ENCODE measurements around the gene NCOA1. TPM values are rescaled to one million over a fixed set of nuclear protein-coding genes. Genes with fewer than 3 reads are reported as not detected.

NCOA1 gene
- total and polyA plus RNA-seq, 2 of the 4 experiments (the other 2 are of a cell fraction): 6.7 to 11.3 TPM

GRCh38 chr2:24771061-24771460, 280.0 kb downstream of the NCOA1 start:
- intact Hi-C loops (cut with micrococcal nuclease): no loop called here
- TF ChIP-seq RCOR1 (IDR thresholded peaks at IDR 0.05; ENCODE audit: insufficient replicate concordance, low read length): no peak
- TF ChIP-seq MXI1 (IDR thresholded peaks at IDR 0.05; ENCODE audit: borderline replicate concordance, low read depth, low read length): no peak
- TF ChIP-seq NFE2L2 (IDR thresholded peaks at IDR 0.05; ENCODE audit: low read depth, low read length): no peak
- no peak for TF ChIP-seq ELK1 (IDR thresholded peaks at IDR 0.05; ENCODE audit: borderline replicate concordance, low read depth, low read length)
- TF ChIP-seq RFX5 (IDR thresholded peaks at IDR 0.05; ENCODE audit: low read depth, low read length): no peak
- TF ChIP-seq CEBPB (IDR thresholded peaks at IDR 0.05; ENCODE audit: low read depth, low read length): no peak
- TF ChIP-seq, protein P1, sequence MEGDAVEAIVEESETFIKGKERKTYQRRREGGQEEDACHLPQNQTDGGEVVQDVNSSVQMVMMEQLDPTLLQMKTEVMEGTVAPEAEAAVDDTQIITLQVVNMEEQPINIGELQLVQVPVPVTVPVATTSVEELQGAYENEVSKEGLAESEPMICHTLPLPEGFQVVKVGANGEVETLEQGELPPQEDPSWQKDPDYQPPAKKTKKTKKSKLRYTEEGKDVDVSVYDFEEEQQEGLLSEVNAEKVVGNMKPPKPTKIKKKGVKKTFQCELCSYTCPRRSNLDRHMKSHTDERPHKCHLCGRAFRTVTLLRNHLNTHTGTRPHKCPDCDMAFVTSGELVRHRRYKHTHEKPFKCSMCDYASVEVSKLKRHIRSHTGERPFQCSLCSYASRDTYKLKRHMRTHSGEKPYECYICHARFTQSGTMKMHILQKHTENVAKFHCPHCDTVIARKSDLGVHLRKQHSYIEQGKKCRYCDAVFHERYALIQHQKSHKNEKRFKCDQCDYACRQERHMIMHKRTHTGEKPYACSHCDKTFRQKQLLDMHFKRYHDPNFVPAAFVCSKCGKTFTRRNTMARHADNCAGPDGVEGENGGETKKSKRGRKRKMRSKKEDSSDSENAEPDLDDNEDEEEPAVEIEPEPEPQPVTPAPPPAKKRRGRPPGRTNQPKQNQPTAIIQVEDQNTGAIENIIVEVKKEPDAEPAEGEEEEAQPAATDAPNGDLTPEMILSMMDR (conservative IDR thresholded peaks at IDR 0.05; ENCODE audit: low read depth, low read length): no peak
- no peak for TF ChIP-seq MAFK (IDR thresholded peaks at IDR 0.05; ENCODE audit: low read depth, low read length)
- no peak for TF ChIP-seq MAZ (IDR thresholded peaks at IDR 0.05; ENCODE audit: borderline replicate concordance, low read depth, low read length)
- no peak for TF ChIP-seq RAD21 (IDR thresholded peaks at IDR 0.05; ENCODE audit: low read length)
- no peak for TF ChIP-seq SMC3 (IDR thresholded peaks at IDR 0.05; ENCODE audit: low read depth, low read length)
- no peak for TF ChIP-seq BHLHE40 (IDR thresholded peaks at IDR 0.05; ENCODE audit: low read depth, low read length)
- no peak for TF ChIP-seq CHD1 (IDR thresholded peaks at IDR 0.05; ENCODE audit: low read depth, low read length)
- TF ChIP-seq FOS (IDR thresholded peaks at IDR 0.05; ENCODE audit: low read depth, low read length): no peak
- no peak for TF ChIP-seq USF2 (IDR thresholded peaks at IDR 0.05; ENCODE audit: low read depth, low read length)
- no peak for TF ChIP-seq POLR2A (IDR thresholded peaks at IDR 0.05; ENCODE audit: low read depth, low read length)
- CTCF ChIA-PET: no interaction called here

More at GRCh38 chr2:24771061-24771460, 280.0 kb downstream of the NCOA1 start:
- Histone ChIP-seq H2BK15ac (ENCODE audit: low read depth, low read length) (no peak overlapping the region), H3K23ac (ENCODE audit: low read depth, low read length) (no peak overlapping the region), H3K27me3 (ENCODE audit: control insufficient read depth, insufficient read depth, low read length) (no peaks in the 10 kb centered on the region), H3K14ac (replicated peaks; ENCODE audit: low read depth, low read length) (no peak overlapping the region), H3K4me3 (ENCODE audit: insufficient read depth, low read depth, low read length) (no peak overlapping the region), H3K9me1 (ENCODE audit: insufficient read depth, low read length) (no peaks in the 10 kb centered on the region), H4K5ac (ENCODE audit: low read depth, low read length) (no peak overlapping the region), H4K20me1 (ENCODE audit: insufficient read depth, low read length) (no peaks in the 10 kb centered on the region), H2BK5ac (ENCODE audit: low read depth, low read length, poor library complexity, severe bottlenecking) (no peak overlapping the region), H2AK5ac (ENCODE audit: low read depth, low read length) (no peak overlapping the region), H3K9me3 (ENCODE audit: control insufficient read depth, insufficient read depth, low read length) (no peaks in the 10 kb centered on the region), H4K8ac (ENCODE audit: low read depth in 2 of 2, low read length in 2 of 2) (no peak overlapping the region), H2BK20ac (ENCODE audit: low read depth, low read length) (no peak overlapping the region), H3K56ac (ENCODE audit: extremely low read depth, insufficient read depth, low read length) (no peak overlapping the region), H3K27ac (ENCODE audit: insufficient read depth, low read length) (no peak overlapping the region), H3K4me2 (ENCODE audit: low read depth, low read length) (no peak overlapping the region), H3K36me3 (ENCODE audit: control insufficient read depth, insufficient read depth, low read length) (peaks cover 9% of the 10 kb centered on the region; the same call in 1 of the 2 replicates), H2BK120ac (ENCODE audit: low read depth, low read length) (no peak overlapping the region), H3K18ac (ENCODE audit: low read depth, low read length) (no peak overlapping the region), H3K4ac (ENCODE audit: low read depth, low read length) (no peak overlapping the region), H3K9ac (ENCODE audit: low read depth, low read length) (no peak overlapping the region), H4K91ac (ENCODE audit: insufficient read depth, low read depth, low read length) (no peak overlapping the region), H3K79me1 (ENCODE audit: low read depth in 1 of 2, low read length in 2 of 2) (no peaks in the 10 kb centered on the region), H2AK9ac (replicated peaks; ENCODE audit: low read depth, low read length, poor library complexity) (no peak overlapping the region), H3K4me1 (ENCODE audit: control insufficient read depth, insufficient read depth, low read length) (no peaks in the 10 kb centered on the region), H2AFZ (replicated peaks; ENCODE audit: low read length, poor library complexity) (no peak overlapping the region)
- BruUV-seq (replicated peaks): no TSS peak
- in situ Hi-C loops (cut with MboI; ENCODE audit: low sequenced_read_pairs) (no loop called here), dilution Hi-C loops (cut with HindIII; ENCODE audit: low sequenced_read_pairs, unreplicated experiment) (no loop called here)
- WGBS, 2 experiments (ENCODE audit: extremely low coverage in 2 of 2, insufficient read length in 1 of 2): no CpG with 5 or more reads among the region's 5 CpGs
- ATAC-seq (ENCODE audit: low read depth) (no peak), DNase-seq (no peak)
- POLR2A ChIA-PET (ENCODE audit: unreplicated experiment): no interaction called here

Data from IMR-90 (cell line).